HG03103 (cell line): ENCODE data around the gene ADGRL1.
"Not testable (repeated sequence)": the region's sequence is repeated elsewhere in the genome, so short reads cannot be mapped to it uniquely, and the experiment has no call there.

Source experiments
- ATAC-seq: cut with Tn5 transposase; IDR thresholded peaks from one replicate; pipeline ENCODE4 v1.9.1; 2021; ENCODE audit warnings: low read depth; ENCODE audit not compliant: unreplicated experiment

ADGRL1 gene

GRCh38 chr19:14196105-14196504, 9.9 kb downstream of the ADGRL1 start:
- not testable (repeated sequence) for ATAC-seq

- ATAC-seq = not testable (repeated sequence)
Measured at GRCh38 chr19:14195216-14195615, 10.8 kb downstream of the ADGRL1 start.

GRCh38 chr19:14189415-14189814, 16.6 kb downstream of the ADGRL1 start:
- ATAC-seq = no peak

GRCh38 chr19:14188086-14188485, 17.9 kb downstream of the ADGRL1 start:
- ATAC-seq = not testable (repeated sequence)

- no peak for ATAC-seq
Measured at GRCh38 chr19:14187561-14187960, 18.4 kb downstream of the ADGRL1 start.

- not testable (repeated sequence) for ATAC-seq
Measured at GRCh38 chr19:14186684-14187083, 19.3 kb downstream of the ADGRL1 start.

- not testable (repeated sequence) for ATAC-seq
Measured at GRCh38 chr19:14185691-14186090, 20.3 kb downstream of the ADGRL1 start.

GRCh38 chr19:14185158-14185557, 20.8 kb downstream of the ADGRL1 start:
- ATAC-seq = no peak

- ATAC-seq = no peak
Measured at GRCh38 chr19:14183741-14184350, 22.1 kb downstream of the ADGRL1 start.

- ATAC-seq = no peak
Measured at GRCh38 chr19:14182476-14182875, 23.5 kb downstream of the ADGRL1 start.

- no peak for ATAC-seq
Measured at GRCh38 chr19:14181906-14182305, 24.1 kb downstream of the ADGRL1 start.

GRCh38 chr19:14181199-14181598, 24.8 kb downstream of the ADGRL1 start:
- ATAC-seq = not testable (repeated sequence)

GRCh38 chr19:14177496-14178074, 28.4 kb downstream of the ADGRL1 start:
- no peak for ATAC-seq

GRCh38 chr19:14175351-14175792, 30.6 kb downstream of the ADGRL1 start:
- no peak for ATAC-seq

- no peak for ATAC-seq
Measured at GRCh38 chr19:14174883-14175282, 31.1 kb downstream of the ADGRL1 start.

- ATAC-seq = no peak
Measured at GRCh38 chr19:14168993-14169392, 37.0 kb downstream of the ADGRL1 start.

- no peak for ATAC-seq
Measured at GRCh38 chr19:14168259-14168972, 37.6 kb downstream of the ADGRL1 start.

GRCh38 chr19:14167576-14168138, 38.3 kb downstream of the ADGRL1 start:
- ATAC-seq = no peak

GRCh38 chr19:14166999-14167575, 38.9 kb downstream of the ADGRL1 start:
- ATAC-seq = no peak

- no peak for ATAC-seq
Measured at GRCh38 chr19:14165990-14166830, 39.8 kb downstream of the ADGRL1 start.
